ENCODE data around the gene UBP1.
"Not testable (repeated sequence)": the region's sequence is repeated elsewhere in the genome, so short reads cannot be mapped to it uniquely, and the experiment has no call there.

Gene UBP1

GRCh38 chr3:33392144-33392543, 48.1 kb downstream of the UBP1 start:
- in situ Hi-C loops (cut with MboI; ENCODE audit: low sequenced_read_pairs), result no loop called here

- in situ Hi-C loops (cut with MboI; ENCODE audit: low sequenced_read_pairs), result no loop called here
Observed at GRCh38 chr3:33391255-33391995, 48.8 kb downstream of the UBP1 start.

DNA sequence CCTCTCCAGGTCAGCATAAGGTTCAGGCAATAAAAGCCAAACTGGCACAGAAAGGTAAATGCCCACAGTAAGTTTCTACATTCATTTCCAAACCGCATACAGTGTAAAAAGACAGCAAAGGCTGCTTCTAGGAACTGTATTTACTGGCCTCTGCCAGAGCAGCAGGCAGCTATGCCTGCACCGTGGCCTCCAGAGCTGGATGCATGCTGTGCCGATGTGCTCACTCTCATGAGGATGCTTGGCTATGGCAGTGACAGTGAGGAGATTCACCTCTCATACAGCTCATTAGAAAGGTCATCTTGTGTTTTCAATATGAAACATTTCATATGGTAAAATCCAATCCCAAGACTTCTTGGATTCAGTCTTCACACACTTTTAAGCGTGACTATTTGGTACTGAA, 50.3 kb downstream of the UBP1 start:
- in situ Hi-C loops (cut with MboI; ENCODE audit: low sequenced_read_pairs), result no loop called here

DNA sequence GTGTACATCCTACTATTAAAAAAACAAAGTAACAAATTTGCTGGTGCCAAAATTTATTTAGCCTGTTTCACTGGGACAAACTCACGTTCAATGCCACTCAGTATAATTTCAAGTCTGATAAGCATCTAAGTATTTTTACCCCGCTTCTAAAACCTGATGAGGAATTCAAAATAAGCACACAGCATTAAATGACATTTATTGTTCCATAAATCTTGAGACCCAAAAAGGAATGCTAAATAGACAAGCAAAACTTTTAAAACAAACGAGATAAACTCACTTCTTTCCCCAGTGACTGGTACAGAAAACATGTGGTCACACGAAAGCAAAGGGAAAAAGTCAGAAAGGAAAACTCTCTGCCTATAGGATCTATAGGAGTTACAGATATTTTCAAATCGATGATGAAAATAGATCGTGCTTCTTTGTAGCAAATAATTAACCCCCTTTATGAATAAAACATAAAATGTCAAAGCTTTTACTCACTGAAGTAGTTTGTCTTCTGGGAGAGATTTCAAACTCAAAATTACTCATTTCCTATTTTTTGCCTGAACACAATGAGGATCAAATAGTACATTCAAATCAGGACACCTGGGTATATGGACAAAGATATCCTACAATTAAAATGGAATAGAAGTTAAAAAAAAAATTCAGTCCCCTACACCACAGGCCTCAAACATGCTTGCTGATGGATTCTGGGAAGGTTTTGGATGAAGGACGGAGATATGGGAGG, 51.7 kb downstream of the UBP1 start:
- in situ Hi-C loops (cut with MboI; ENCODE audit: low sequenced_read_pairs), result no loop called here

DNA sequence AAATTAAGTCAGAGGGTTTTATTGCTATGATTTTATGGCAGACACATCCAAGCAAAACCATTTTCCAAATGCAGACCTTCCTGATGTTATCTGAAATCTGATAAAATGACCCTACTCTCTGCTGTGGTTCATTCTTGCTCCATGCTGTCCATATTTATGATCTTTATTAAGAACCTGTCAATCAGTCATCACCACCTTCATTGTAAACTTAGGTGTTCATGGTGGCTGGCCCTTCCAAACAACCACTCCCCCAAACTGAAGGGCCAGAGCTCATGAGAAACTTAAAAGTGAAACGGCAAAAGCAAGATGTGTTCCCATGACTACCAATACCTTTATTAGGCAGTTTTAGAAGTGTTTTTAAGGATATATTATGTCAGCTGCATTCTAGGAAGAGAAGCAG, 53.6 kb downstream of the UBP1 start:
- in situ Hi-C loops (cut with MboI; ENCODE audit: low sequenced_read_pairs), result no loop called here

DNA sequence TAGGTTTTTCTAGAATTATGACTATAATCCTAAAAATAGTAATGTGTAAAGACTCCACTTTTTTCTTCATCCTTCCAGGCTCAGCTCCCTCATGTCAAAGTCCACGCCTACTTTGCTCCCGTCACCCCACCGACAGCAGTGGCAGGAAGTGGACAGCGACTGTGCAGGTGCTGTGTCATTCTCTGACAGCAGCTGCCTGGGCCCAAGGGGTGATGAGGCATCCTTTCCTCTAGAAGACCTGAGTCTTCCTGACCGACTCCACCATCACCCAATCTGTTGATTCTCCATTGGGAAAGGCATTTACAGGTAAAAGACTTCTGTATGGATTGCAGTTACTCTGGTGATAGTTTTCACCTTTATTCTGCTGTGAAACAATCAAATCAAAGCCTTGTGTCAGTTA, 54.8 kb downstream of the UBP1 start:
- in situ Hi-C loops (cut with MboI; ENCODE audit: low sequenced_read_pairs), result no loop called here

DNA sequence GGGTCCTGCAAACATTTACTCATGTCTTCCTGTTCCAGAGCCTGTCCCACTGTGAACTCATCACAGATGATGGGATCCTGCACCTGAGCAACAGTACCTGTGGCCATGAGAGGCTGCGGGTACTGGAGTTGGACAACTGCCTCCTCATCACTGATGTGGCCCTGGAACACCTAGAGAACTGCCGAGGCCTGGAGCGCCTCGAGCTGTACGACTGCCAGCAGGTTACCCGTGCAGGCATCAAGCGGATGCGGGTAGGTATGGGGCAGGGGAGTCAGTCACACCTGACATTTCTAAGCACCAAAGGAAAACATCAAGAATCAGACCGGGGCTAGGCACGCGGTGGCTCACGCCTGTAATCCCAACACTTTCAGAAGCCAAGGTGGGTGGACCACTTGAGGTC, 56.3 kb downstream of the UBP1 start:
- in situ Hi-C loops (cut with MboI; ENCODE audit: low sequenced_read_pairs), result no loop called here

- in situ Hi-C loops (cut with MboI; ENCODE audit: low sequenced_read_pairs), result no loop called here
Observed at GRCh38 chr3:33380653-33381052, 59.6 kb downstream of the UBP1 start.

DNA sequence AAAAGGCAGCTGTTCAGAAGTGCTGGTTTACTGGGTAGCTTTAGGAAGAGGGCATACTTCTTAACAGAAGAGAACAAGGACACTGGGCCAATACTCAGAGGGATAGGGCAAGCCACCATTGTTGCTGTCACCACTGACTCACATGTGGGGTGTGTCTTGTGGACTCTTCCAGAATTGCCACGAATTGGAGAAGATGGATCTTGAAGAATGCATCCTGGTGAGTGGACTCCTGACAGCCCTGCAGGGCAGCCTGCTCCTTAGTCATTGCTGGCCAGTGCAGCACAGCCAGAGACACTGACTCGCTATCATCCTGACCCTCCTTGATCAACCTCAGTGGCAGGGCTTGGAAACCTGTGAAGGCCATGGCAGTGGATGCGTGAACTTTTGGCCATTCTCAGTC, 62.3 kb downstream of the UBP1 start:
- in situ Hi-C loops (cut with MboI; ENCODE audit: low sequenced_read_pairs), result no loop called here

DNA sequence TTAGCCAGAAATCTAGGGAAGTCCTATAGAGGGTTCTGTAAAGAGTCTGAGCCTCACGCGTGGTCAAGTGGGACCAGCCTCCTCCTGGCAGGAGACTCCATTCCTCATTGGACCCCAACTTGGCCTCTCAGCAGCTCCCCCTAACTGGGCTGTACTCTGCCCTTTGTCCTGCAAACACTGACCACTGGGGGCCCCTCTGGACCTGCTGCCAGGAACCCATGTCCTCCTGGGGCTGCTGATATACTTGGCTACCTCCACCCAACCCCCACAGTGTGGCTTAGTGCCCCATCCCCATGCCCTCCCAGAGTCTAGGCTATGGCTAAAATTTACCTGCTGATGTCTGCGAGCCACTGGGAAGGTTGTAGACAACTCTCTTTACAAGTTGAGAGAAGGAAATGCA, 62.7 kb downstream of the UBP1 start:
- in situ Hi-C loops (cut with MboI; ENCODE audit: low sequenced_read_pairs), result no loop called here

- in situ Hi-C loops (cut with MboI; ENCODE audit: low sequenced_read_pairs), result no loop called here
Observed at GRCh38 chr3:33373082-33373437, 67.1 kb downstream of the UBP1 start.

DNA sequence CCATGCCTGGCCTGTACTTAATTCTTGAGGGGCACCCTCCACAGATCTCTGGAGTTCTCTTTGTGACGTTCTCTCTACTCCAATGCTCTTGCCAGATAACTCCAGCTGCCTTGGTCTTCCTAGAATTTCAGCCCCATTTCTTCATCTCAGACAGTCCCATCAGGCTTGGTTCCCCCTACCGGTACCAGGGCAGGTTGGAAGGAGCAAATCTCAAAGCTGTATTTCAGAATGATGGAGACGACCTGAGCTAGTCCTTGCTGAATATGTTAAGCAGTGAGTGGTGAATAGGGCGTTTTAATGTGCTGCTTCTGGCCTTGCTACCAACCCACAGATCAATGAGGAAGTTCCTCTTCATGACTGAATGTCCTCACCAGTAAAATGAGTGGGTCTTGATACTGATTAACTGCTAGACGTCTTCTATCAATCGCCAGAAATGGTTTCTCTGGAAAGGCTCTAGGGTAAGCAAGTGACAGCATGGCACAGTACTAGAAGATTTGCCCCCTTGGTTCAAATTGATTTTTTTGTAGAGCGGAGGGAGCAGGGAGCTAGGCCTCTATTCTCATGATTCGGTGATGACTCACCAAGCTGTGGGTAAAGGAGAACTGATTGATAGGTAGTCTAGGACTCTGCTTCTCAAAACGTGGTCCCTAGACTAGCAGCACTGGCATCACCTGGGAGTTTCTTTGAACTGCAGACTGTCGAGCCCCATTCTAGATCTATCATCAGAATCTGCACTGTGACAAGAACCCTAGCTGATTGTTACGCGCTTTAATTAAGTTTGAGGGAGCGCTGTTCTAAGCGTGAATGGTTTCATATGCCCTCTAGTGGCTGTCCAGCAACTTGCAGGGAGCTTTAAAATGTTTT, 67.8 kb downstream of the UBP1 start:
- in situ Hi-C loops (cut with MboI; ENCODE audit: low sequenced_read_pairs), result no loop called here

DNA sequence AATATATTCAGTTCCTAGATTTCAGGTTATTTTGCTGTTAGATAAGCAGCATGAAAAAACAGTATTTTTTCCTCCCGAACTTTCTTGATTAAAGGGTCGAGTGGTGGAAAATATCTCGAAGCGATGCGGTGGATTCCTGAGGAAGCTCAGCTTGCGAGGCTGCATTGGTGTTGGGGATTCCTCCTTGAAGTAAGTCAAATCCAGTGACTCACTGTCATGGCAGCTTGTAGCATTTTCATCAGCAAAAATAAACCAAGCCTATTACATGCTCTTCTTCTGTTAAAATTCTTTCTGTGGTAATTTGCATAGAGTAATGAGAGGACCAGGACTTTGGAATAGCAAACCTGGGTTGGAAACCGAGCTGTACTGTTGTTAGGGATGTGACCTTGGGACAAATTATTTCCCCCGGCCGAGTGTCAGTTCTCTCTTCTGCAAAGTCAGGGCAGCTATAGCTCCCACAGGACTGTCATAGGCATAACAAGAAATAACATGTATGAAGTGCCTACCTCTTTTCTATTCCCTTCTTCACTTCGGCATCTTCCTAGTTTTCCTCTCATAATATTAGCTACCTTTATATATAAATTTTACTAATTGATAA, 75.6 kb downstream of the UBP1 start:
- in situ Hi-C loops (cut with MboI; ENCODE audit: low sequenced_read_pairs), result no loop called here

DNA sequence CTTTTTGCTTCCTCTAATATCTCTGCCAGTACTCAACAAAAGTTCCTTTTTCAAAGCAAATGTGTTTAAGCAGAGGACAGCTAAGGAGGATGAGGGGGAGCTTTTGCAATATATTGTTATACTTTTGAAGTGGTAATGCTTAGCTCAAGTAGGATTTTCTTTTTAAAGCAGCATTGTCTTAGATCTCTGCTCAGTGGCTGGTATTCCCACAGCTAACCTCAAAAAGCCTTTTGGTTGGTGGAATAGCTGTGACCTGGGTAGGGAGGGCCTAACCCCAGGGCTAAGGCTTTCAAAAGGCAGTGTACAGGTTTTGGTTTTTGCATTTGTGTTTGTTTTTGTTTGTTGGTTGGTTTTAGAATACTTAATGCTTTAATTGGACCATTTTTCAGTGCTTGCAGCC, 76.1 kb downstream of the UBP1 start:
- in situ Hi-C loops (cut with MboI; ENCODE audit: low sequenced_read_pairs), result no loop called here

DNA sequence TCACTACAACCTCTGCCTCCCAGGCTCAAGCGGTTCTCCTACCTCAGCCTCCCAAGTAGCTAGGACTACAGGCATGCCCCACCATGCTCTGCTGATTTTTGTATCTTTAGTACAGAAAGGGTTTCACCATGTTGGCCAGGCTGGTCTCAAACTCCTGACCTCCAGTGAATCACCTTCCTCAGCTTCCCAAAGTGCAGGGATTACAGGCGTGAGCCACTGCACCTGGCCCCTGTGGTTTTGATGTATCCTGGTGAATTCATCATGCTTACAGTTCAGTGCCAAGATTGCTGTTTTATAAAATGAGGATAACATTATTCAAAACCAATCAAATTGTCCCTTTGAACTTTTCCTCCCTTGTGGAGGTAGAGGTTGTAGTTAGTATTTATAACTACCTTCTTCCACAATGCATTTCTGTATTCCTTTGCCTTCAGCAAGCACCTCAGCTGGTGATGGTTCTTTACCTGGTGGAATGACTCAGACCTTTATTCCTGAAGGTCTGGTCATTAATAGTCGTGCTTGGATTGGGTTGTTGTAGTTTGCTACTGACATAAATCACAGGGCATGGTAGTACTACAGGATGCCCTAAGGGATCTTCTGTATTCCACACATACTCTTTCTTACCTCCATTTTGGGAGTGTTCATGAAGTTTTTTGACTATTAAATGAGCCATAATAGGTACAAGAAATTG, 76.9 kb downstream of the UBP1 start:
- in situ Hi-C loops (cut with MboI; ENCODE audit: low sequenced_read_pairs), result no loop called here

DNA sequence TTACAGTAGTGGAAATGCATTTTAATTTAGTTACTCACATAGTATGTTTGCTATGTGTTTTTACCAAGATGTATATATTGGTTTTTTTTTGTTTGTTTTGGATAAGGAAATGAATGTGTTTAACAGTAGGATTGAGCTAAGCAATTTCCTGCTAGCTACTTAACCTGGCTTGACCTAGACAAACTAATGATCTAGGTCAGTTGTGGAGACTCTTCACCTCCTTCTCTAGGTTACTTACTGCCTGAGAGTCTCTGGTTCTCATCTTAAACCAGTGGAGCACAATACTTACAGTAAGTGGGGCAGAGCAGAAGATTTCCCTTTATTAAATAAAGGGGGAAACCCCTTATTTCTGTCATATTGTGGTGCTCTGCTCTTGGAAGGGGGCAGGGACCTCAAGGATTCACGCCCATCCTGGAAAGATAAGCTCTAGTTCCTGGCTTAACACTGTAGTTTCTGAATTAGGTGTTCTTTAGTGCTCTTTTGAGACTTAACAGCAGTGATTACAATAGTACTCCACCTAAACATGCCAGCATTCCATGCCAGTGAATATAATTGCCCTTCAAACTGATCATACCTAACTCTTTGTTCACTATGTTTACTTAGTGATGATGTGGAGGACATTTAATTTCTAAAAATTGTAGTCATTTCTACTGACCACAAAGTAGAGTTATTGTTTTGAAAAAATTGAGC, 79.9 kb downstream of the UBP1 start:
- in situ Hi-C loops (cut with MboI; ENCODE audit: low sequenced_read_pairs), result no loop called here

DNA sequence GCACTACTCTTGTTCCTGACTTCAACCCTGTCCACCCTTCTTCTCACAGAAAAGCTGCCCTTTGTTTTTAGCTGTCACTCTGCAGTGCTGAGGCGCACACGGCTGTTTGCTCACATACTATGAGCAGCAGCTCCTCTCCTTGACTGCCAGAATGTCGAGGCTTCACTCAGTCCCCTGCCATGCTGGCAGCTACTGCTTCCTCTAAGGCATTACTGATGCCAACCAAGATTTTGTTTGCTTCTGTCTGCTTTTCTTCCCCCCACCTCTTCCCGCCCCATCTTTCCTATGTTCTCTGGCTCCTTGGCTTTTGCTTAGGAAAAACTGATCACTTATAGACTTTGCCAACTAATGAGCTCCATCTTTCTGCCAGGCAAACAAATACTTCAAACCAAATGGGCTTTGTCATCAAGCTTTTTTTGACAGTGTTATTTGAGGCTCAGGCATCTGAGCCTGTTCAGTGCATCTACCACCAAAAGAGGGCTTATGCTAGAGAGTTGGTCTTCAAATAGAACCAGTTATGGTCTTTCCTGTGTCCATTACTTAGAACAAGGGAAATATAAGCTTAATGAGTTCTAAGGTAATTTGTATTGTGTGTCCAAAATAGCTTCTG, 81.9 kb downstream of the UBP1 start:
- in situ Hi-C loops (cut with MboI; ENCODE audit: low sequenced_read_pairs), result no loop called here

- in situ Hi-C loops (cut with MboI; ENCODE audit: low sequenced_read_pairs), result no loop called here
Observed at GRCh38 chr3:33355611-33356010, 84.6 kb downstream of the UBP1 start.

- in situ Hi-C loops (cut with MboI; ENCODE audit: low sequenced_read_pairs), result no loop called here
Observed at GRCh38 chr3:33339758-33340157, 100.4 kb downstream of the UBP1 start.

DNA sequence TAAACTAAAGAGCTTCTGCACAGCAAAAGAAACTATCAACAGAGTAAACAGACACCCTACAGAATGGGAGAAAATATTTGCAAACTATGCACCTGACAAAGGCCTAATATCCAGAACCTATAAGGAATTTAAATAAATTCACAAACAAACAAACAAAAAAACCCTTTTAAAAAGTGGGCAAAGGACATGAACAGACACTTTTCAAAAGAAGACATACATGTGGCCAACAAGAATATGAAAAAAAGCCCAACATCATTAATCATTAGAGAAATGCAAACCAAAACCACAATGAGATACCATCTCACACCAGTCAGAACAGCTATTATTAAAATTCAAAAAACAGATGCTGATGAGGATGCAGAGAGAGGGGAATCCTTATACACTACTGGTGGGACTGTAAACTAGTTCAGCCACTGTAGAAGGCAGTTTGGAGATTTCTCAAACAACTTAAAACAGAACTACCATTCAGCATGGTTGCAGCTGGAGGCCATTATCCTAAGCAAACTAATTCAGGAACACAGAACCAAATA, 101.2 kb downstream of the UBP1 start:
- in situ Hi-C loops (cut with MboI; ENCODE audit: low sequenced_read_pairs), result not testable (repeated sequence)
